SJCRH30 (cell line): ENCODE results near the gene QSOX1. TPM values are rescaled to one million over a fixed set of nuclear protein-coding genes. Genes with fewer than 3 reads are reported as not detected.

Experiments
- DNase-seq, 2 experiments: peaks; one replicate each; pipeline ENCODE4 v3.0.0-alpha.2; 2015 to 2020
- H3K27ac ChIP-seq: fragments of 250-450 bp; sonication (Bioruptor Pico); 2 replicates; pipeline ENCODE4 v1.5.1; 2020; ENCODE audit warnings: mild to moderate bottlenecking, moderate library complexity
- H3K27me3 ChIP-seq: fragments of 250-450 bp; sonication (Bioruptor Pico); 2 replicates; pipeline ENCODE4 v1.5.1; 2020; ENCODE audit warnings: mild to moderate bottlenecking, moderate library complexity
- H3K36me3 ChIP-seq: fragments of 250-450 bp; sonication (Bioruptor Pico); 2 replicates; pipeline ENCODE4 v1.5.1; 2020; ENCODE audit warnings: mild to moderate bottlenecking, moderate library complexity
- H3K4me1 ChIP-seq: fragments of 250-450 bp; sonication (Bioruptor Pico); 2 replicates; pipeline ENCODE4 v1.5.1; 2020; ENCODE audit warnings: mild to moderate bottlenecking, moderate library complexity
- H3K4me3 ChIP-seq: fragments of 250-450 bp; sonication (Bioruptor Pico); 2 replicates; pipeline ENCODE4 v1.5.1; 2020; ENCODE audit warnings: mild to moderate bottlenecking, moderate library complexity
- H3K9me3 ChIP-seq: fragments of 250-450 bp; sonication (Bioruptor Pico); replicated peaks from 2 replicates; pipeline ENCODE4 v1.5.1; 2020; ENCODE audit warnings: mild to moderate bottlenecking, moderate library complexity
- total RNA-seq: library from RNA; depleted of rRNA; stranded (reverse); fragments of >200 nt; shearing (Covaris generic); gene quantifications from 2 replicates; pipeline ENCODE4 v1.2.3, GENCODE V29; 2014

QSOX1 gene
- total RNA-seq, 1 experiment from 2014 or later, result 9.8 TPM

DNA sequence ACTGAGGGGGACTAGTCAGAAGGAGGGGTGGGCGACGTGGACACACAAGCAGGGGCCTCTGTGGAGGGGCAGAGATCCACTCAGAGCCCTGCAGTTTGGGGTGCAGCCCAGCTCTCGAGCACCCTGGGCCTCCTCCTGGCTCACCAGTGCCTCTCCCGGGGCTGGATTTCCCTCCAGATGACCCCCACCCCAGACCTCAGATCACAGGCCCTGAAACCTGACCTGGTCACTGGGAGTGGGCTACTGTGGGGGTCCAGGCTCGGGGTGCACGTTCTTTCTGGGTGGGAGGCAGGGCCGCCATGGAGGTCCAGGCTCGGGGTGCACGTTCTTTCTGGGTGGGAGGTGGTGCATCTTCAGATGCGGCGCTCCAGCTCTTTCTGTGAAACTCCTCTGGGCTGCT lies 65.1 kb downstream of the QSOX1 start:
- Histone ChIP-seq H3K36me3 (no peaks in the 10 kb centered on the region), H3K9me3 (no peaks in the 10 kb centered on the region), H3K4me3 (no peak overlapping the region), H3K27ac (no peak overlapping the region), H3K27me3 (no peaks in the 10 kb centered on the region), H3K4me1 (no peaks in the 10 kb centered on the region)
- DNase-seq, result no peak

GRCh38 chr1:180221462-180221861 lies 66.8 kb downstream of the QSOX1 start:
- H3K27me3 ChIP-seq, result no peaks in the 10 kb centered on the region
- peak; percentile 35 to 41 for DNase-seq

GRCh38 chr1:180224902-180225301 lies 70.2 kb downstream of the QSOX1 start:
- H3K27me3 ChIP-seq, result peaks cover 4% of the 10 kb centered on the region; the same call in 1 of the 2 replicates
- H3K4me1 ChIP-seq, result no peaks in the 10 kb centered on the region
- H3K36me3 ChIP-seq, result no peaks in the 10 kb centered on the region
- H3K9me3 ChIP-seq, result no peaks in the 10 kb centered on the region
- no peak for DNase-seq
- H3K4me3 ChIP-seq, result no peak overlapping the region
- H3K27ac ChIP-seq, result no peak overlapping the region

More at GRCh38 chr1:180221462-180221861, 66.8 kb downstream of the QSOX1 start:
- Histone ChIP-seq H3K36me3 (no peaks in the 10 kb centered on the region), H3K9me3 (no peaks in the 10 kb centered on the region), H3K27ac (no peak overlapping the region), H3K4me3 (no peak overlapping the region), H3K4me1 (no peaks in the 10 kb centered on the region)

GRCh38 chr1:180225403-180225802 lies 70.7 kb downstream of the QSOX1 start:
- H3K4me3 ChIP-seq, result no peak overlapping the region
- H3K4me1 ChIP-seq, result no peaks in the 10 kb centered on the region
- no peak for DNase-seq
- H3K27me3 ChIP-seq, result peaks cover 4% of the 10 kb centered on the region; the same call in 1 of the 2 replicates
- H3K27ac ChIP-seq, result no peak overlapping the region
- no peaks in the 10 kb centered on the region for H3K36me3 ChIP-seq
- no peaks in the 10 kb centered on the region for H3K9me3 ChIP-seq

GRCh38 chr1:180227861-180228647 lies 73.4 kb downstream of the QSOX1 start:
- Histone ChIP-seq H3K4me1 (no peaks in the 10 kb centered on the region), H3K9me3 (no peaks in the 10 kb centered on the region), H3K27me3 (peaks cover 4% of the 10 kb centered on the region; the same call in 1 of the 2 replicates), H3K36me3 (no peaks in the 10 kb centered on the region), H3K27ac (no peak overlapping the region), H3K4me3 (no peak overlapping the region)
- no peak for DNase-seq

- peaks cover 4% of the 10 kb centered on the region; the same call in 1 of the 2 replicates for H3K27me3 ChIP-seq
- H3K36me3 ChIP-seq, result no peaks in the 10 kb centered on the region
- peak; percentile 35 to 42 for DNase-seq
These were observed 74.2 kb downstream of the QSOX1 start for GRCh38 chr1:180228648-180229482.

GRCh38 chr1:180229483-180230415 lies 75.1 kb downstream of the QSOX1 start, which contains the start of gene LHX4:
LHX4 (plus strand) TSS chr1:180230264; CDS start chr1:180230530, 266 bp downstream.
- H3K9me3 ChIP-seq, result no peaks in the 10 kb centered on the region
- peak; percentile 68 for DNase-seq
- H3K27me3 ChIP-seq, result peaks cover 4% of the 10 kb centered on the region; the same call in 1 of the 2 replicates
- H3K4me3 ChIP-seq, result peak within 1 kb of the TSS; percentile 83
- H3K36me3 ChIP-seq, result no peaks in the 10 kb centered on the region
- no peaks in the 10 kb centered on the region for H3K4me1 ChIP-seq
- H3K27ac ChIP-seq, result peak within 1 kb of the TSS; percentile 24

More at GRCh38 chr1:180228648-180229482, 74.2 kb downstream of the QSOX1 start:
- Histone ChIP-seq H3K27ac (no peak overlapping the region; the same call in 1 of the 2 replicates), H3K4me1 (no peaks in the 10 kb centered on the region), H3K9me3 (no peaks in the 10 kb centered on the region), H3K4me3 (peak overlapping the region; percentile 83)

DNA sequence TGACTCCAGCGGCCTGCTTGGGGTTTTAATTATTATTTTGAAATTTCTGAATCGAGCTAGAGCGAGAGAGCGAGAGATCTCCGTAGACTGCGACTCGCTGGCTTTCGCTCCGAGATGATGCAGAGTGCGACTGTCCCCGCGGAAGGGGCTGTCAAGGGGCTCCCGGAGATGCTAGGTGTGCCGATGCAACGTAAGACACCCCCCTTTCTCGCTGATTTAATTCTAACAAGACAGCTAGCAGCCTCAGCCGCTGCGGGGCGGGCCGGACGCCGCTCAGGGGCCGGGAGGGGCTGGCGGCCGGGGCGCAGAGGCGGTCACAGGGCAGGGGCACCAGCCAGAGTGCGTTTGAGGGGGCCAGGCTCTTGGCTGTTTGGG lies 75.7 kb downstream of the QSOX1 start:
- H3K27ac ChIP-seq, result peak overlapping the region; percentile 19
- H3K36me3 ChIP-seq, result no peaks in the 10 kb centered on the region
- H3K27me3 ChIP-seq, result peaks cover 4% of the 10 kb centered on the region; the same call in 1 of the 2 replicates
- no peak for DNase-seq
- peak overlapping the region; percentile 83 for H3K4me3 ChIP-seq
- no peaks in the 10 kb centered on the region for H3K9me3 ChIP-seq
- H3K4me1 ChIP-seq, result no peaks in the 10 kb centered on the region

DNA sequence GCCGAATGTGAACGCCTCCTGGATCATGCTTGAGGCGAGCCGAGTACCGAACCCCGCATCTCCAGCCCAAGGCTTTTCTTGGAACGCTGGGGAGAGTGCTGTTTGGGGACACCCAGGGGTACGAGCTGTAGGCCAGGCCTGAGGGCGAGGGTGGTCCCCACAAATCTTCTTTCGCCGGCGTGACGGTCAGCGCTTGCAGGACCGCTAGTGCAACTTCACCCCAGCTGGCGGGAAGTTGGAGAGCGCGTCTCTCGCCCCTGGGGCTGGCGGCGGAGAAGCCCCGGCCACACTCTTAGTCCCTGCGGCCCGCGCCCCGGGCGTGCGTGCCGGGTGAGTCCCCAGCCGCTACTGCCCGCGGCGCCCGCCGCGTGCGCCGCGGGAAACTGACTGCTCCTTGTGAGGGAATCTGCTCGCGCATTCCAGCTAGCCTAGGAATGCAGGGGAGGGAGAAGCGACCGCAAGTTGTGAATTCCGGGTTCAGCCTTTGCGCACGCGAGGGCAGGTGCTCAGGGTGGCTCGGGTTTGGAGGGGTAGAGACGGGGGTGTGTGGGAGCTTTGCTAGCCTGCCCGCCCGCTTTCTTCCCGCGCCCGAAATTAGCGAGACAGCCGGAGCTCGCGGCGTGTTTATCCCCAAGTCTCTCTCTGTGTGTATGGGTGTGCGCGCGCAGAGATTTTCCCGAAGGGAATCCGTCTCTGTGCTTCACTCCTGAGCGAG lies 76.3 kb downstream of the QSOX1 start:
- Histone ChIP-seq H3K4me3 (peak overlapping the region; percentile 83), H3K27ac (peak overlapping the region; percentile 19), H3K9me3 (no peaks in the 10 kb centered on the region), H3K27me3 (peaks cover 4% of the 10 kb centered on the region; the same call in 1 of the 2 replicates), H3K4me1 (no peaks in the 10 kb centered on the region), H3K36me3 (no peaks in the 10 kb centered on the region)
- peak; percentile 53 to 55 for DNase-seq

GRCh38 chr1:180231506-180231921 lies 76.8 kb downstream of the QSOX1 start:
- peak overlapping the region; percentile 83 for H3K4me3 ChIP-seq
- H3K4me1 ChIP-seq, result no peaks in the 10 kb centered on the region
- peaks cover 4% of the 10 kb centered on the region; the same call in 1 of the 2 replicates for H3K27me3 ChIP-seq

GRCh38 chr1:180231936-180232335 lies 77.3 kb downstream of the QSOX1 start:
- Histone ChIP-seq H3K4me3 (peak overlapping the region; percentile 83), H3K36me3 (no peaks in the 10 kb centered on the region), H3K27ac (no peak overlapping the region), H3K27me3 (peaks cover 4% of the 10 kb centered on the region; the same call in 1 of the 2 replicates), H3K4me1 (no peaks in the 10 kb centered on the region), H3K9me3 (no peaks in the 10 kb centered on the region)
- DNase-seq, result no peak

More at GRCh38 chr1:180231506-180231921, 76.8 kb downstream of the QSOX1 start:
- no peaks in the 10 kb centered on the region for H3K9me3 ChIP-seq
- H3K27ac ChIP-seq, result no peak overlapping the region; the same call in 1 of the 2 replicates
- peak; percentile 55 to 69 for DNase-seq
- no peaks in the 10 kb centered on the region for H3K36me3 ChIP-seq

GRCh38 chr1:180232521-180233043 lies 77.9 kb downstream of the QSOX1 start:
- Histone ChIP-seq H3K36me3 (no peaks in the 10 kb centered on the region), H3K4me3 (no peak overlapping the region), H3K9me3 (no peaks in the 10 kb centered on the region), H3K27ac (no peak overlapping the region), H3K4me1 (no peaks in the 10 kb centered on the region), H3K27me3 (peaks cover 4% of the 10 kb centered on the region; the same call in 1 of the 2 replicates)
- DNase-seq, result no peak
